ENCODE results near the gene ANKS4B.
"Not testable (repeated sequence)": the region's sequence is repeated elsewhere in the genome, so short reads cannot be mapped to it uniquely, and the experiment has no call there.

The ANKS4B gene, protein sequence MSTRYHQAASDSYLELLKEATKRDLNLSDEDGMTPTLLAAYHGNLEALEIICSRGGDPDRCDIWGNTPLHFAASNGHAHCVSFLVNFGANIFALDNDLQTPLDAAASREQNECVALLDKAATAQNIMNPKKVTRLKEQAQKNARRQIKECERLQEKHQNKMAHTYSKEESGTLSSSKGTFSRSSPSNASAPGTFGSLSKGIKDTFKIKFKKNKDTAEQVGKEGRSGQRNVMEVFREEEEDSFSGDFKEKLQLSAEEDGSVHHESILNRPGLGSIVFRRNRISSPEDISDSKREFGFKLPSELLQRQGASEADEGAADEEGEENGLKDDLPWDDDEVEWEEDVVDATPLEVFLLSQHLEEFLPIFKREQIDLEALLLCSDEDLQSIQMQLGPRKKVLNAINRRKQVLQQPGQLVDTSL

DNA sequence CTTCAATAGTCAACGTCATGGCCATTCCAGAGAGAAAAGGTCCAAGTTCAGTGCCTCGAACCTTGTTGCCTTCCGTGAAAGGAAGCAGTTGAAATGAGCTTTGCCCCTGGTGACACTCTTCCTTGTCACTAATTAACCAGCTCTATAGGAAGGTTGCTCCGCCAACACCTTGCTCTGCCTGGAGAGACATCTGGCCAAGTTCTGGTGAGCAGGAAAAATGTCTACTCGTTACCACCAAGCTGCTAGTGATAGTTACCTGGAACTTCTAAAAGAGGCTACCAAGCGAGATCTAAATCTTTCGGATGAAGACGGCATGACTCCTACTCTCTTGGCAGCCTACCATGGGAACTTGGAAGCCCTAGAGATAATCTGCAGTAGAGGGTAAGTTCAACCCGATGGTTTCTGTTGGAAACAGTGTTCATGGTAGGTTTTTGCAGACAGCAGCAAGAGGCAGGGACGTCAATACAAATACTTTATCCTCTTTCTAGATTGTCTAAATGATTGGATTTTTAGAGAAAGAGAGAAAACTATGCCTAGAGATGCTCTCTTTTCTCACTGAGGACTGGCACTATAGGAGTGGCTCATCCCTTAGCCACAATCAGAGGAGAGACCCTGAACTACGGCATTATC, at the start of gene ANKS4B:
Gene ANKS4B (plus strand): TSS at position 179 of the 630 bp plus-strand sequence. CDS start 39 bp downstream, at position 218.
- DNase-seq, result no peak

DNA sequence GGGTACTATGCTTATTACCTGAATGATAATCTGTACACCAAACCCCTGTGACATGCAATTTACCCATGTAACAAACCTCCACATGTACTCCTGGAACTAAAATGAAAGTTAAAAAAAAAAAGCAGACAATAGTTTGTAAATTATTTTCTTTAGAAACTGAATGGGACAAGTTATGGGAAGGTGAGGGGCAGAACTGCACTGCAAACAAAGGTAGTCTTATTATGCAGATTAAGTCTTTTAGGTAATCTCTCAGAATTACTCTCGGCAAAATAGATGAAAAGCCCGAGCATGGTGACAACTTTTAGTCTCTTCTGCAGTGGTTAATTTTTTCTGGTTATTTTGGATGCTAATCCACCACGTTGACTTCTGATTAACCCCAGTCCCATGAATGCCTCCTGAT, 49.5 kb upstream of the ANKS4B start:
- DNase-seq, result no peak

DNA sequence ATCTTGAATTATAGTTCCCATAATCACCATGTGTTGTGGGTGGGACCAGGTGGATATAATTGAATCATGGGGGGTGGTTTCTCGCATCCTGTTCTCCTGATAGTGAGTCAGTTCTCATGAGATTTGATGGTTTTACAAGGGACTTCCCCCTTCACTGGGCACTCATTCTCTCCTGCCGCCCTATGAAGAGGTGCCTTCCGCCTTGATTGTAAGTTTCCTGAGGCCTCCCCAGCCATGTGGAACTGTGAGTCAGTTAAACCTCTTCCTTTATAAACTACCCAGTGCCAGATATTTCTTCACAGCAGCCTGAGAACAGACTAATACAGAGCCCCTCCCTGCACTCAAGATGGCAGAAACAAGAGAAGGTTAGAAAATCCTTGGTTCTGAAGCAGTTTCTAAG, 48.7 kb upstream of the ANKS4B start:
- no peak for DNase-seq

DNA sequence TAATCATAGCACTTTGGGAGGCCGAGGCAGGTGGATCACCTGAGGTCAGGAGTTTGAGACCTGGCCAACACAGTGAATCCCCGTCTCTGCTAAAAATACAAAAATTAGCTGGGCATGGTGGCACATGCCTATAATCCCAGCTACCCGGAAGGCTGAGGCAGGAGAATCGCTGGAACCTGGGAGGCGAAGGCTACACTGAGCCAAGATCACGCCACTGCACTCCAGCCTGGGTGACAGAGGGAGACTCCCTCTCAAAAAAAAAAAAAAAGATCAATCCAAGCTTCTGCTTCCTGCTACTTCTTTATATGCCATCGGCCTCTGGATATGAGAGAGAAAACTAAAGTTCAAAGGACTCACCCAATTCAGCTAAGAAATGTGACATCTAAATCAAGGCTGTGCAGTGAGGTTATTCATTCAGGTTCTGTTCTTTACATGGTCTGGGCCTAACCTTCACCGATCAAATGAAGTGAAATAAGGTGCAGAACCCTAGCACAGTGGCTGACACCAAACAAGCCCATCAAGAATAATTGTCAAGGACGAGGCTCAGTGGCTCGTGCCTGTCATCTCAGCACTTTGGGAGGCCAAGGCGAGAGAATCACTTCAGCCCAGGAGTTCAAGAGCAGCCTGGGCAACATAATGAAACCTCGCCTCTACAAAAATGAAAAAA, 47.7 kb upstream of the ANKS4B start:
- no peak for DNase-seq

DNA sequence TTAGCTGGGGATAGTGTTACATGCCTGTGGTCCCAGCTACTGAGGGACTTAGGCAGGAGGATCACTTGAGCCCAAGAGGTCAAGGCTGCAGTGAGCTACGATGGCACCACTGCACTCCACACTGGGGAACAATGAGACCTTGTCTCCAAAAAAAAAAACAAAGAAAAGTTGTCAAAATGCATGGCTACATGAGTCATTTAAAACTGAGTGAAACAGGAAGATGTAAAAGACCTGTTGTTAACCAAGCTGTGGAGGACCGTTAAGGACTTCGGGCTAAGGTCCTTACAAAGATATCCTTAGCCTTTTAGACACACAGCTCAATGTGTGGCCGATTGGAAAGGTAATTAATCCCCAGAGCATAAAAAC, 47.2 kb upstream of the ANKS4B start:
- no peak for DNase-seq

DNA sequence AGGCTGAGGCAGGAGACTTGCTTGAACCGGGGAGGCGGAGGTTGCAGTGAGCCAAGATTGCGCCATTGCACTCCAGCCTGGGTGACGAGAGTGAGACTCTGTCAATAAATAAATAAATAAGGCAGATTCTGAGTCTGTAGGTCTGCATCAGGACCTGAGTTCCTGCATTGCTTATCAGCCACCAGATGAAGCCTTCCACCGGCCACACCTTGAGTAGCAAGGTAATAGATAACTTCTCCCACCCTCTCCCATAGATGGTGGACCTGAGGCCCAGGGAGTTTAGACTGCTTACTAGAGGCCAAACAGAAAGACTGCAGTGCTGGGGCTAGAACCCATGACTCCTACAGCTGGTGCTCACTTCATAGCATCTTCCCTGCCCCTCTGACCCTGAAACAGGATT, 44.2 kb upstream of the ANKS4B start:
- DNase-seq, result no peak

DNA sequence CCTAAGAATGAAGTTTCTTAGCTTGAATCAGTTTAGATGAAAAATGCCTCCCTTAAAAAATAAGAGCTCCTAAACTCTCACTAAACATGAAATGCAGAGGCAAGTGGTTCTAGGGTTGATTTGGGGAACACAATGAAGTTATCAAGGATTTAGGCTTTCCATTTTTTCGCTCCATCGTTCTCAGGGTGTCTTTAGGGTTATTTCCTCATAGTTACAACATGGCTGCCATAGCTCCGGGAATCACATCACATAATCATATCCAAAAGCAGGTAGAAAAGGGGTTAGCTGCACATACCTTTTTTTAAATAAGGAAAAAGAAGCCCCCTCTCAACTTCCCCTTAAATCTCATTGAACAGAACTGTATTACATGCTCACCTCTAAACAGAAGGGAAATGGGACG, 43.5 kb upstream of the ANKS4B start:
- DNase-seq, result no peak

DNA sequence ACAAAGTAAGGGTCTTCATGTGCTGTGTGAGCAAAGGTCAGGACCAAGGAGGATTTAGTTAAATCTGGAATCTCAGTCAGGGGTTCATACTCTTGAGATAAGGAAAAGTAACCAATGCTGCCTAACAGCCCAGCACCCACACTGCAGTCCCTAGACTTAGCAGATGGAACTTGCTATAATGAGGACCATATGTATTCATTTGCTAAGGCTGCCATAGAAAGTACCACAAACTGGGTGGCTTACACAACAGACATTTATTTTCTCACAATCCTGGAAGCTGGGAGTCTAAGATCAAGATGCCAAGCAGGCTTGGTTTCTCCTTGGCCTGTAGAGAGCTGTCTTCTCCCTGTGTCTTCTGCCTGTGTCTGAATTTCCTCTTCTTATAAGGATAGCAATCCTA, 42.9 kb upstream of the ANKS4B start:
- no peak for DNase-seq

DNA sequence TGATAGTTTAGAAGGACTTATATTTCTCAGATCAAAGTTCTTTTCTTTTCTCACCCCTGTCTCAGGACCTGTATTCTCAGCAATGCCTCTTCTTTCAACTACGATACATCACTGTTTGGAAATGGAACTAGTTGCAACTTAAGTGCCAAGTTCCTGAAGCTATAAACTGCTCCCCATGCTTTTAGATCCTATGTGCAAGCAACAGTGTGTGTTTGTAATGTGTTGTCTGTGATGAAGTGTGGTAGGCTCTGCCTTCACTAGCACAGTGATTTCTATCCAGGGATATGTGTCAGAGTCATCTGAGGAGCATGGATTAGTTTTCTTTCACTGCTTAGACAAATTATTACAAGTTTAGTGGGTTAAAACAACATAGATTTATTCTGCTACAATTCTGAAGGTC, 40.5 kb upstream of the ANKS4B start:
- DNase-seq, result no peak

DNA sequence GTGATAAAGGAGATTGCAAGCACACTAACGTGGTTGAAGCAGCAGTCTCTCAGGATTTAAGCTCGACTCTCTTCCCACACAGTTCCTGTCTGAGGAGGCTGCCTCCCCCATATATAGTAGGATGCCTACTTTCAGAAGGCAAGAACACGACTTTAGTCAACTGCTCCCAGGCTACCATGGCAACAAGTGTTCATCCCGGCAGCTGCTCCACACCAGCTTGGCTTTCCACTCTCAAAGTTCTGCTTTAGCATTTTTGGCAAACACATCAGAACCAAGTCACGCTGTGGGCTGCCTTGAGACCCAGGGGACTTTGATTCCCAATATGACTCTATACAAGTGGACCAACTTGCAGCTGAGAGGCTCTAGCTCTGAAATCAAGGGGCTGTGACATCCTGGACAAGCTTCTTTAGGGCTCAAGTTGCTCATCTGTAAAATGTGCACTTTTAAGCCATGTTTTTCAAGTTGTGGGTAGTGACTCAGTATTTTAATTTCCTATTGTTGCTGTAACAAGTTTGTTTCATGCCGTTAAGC, 38.7 kb upstream of the ANKS4B start:
- DNase-seq, result no peak

DNA sequence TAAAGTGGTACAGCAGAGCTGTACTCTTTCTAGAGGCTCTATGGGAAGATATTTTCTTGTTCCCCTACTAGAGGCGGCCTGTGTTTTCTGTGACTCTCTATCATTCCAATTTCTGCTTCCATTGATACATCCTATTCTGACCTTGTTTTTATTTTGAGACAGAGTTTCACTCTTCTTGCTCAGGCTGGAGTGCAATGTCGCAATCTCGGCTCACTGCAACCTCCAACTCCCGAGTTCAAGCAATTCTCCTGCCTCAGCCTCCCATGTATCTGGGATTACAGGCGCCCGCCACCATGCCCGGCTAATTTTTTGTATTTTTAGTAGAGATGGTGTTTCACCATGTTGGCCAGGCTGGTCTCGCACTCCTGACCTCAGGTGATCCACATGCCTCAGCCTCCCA, 38.2 kb upstream of the ANKS4B start:
- DNase-seq, result not testable (repeated sequence)

DNA sequence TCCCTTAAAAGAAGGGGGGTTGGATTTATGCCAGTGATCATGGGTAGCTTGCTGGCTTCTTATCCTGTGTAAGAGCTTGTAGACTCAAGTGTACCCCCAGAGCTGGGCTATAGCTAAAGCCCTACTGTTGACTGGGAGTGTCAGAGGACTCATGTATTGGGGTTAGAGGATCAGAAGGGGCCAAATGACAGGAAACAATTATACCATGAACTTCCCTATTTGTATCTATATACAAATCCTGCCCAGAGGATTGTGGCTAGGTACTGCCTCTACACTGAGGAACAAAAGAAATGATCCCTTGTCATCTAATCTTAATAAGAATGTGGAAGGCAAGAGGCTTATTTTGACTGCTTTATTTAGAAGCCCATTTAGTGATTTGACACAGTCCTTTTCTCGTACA, 36.4 kb upstream of the ANKS4B start:
- DNase-seq, result no peak

DNA sequence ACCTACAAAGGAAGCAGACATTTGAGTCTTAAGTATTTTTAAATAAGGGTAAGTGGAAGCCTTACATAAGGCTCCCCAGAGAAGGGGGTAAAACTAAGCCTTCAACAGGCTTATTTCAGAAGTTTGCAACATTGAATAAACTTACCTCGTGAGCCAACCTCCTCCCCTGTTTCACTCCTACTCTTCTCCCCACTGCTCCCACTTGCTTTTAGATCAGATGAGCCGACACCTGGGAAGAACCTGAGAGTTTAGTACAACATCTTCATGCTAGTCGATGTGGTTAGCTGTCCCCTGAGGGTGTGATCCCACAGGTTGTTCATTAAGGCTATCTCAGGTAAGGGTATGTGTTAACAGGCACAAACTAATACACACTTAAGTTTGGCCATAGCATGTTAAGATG, 35.9 kb upstream of the ANKS4B start:
- no peak for DNase-seq

DNA sequence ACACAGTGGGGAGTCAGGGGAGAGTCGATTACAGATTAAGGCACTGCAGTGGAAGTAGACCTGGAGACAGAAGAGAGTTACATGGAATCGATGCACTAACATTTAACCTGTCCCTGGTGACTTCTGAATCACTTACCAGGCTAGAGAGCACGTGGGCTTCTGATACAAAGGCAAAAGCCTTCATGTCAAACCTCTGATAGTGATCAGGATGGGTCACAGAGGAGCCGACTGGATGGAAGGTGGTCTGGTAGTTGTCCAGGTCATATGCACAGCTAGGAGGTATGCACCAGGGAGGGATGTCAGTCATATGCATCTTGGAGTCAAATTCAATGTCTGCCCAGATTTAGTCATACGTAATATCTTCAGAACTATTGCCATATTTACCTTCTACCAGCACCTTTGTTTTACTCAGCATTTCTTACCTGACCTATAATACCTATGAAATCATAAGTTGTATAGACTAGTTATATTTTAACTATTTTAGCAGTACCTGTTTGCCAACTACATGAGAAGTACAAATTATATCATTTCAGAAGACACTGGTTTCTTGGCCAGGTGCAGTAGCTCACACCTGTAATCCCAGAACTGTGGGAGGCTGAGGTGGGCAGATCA, 33.8 kb upstream of the ANKS4B start:
- DNase-seq, result no peak

DNA sequence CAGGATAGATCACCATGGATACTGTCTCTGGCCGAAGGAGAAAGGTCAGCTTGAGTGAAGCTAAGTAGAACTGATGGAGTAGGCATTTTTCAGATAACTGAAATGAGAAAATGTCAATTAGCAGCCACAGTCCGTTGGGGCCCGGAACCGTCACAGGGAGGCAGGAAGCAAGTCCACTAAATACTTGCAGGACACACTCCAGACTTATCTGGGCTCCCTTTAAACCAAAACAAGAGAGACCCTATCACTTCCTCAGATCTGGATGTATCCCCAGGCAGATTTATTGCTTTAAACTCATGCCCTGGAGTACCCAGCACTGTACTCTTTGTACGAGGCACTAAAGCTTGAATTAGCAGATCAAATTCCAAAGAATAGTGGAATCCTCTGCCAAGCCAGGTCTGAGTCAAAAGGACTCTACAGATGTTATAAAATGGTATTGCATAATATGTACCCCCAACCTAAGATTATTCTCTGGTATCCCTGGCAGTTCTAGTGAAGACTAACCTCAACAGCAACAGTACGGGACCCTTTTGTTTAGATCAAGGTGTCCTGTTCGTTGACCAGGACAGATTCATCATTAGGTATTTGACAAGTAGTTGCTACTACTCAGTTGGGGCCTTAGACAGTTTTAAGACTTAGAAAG, 30.2 kb upstream of the ANKS4B start:
- DNase-seq, result no peak

DNA sequence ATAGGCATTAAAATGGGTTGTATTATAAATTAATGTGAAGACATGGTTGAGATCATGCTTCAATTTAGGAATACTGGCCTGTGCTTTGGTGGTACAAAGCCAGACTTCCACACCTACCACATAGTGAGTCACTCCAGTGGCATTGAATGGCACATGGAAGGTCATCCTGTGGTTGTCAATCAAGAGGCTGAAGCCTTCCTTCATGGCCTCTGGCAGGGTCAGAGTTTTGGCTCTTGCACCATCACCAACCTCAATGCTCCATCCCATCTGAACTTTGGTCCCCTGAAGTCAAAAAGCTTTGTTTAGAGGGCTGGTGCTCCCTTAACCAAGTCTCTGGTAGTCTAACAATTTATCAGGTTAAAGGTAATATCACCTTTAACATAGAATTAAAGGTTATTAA, 28.2 kb upstream of the ANKS4B start:
- DNase-seq, result no peak

DNA sequence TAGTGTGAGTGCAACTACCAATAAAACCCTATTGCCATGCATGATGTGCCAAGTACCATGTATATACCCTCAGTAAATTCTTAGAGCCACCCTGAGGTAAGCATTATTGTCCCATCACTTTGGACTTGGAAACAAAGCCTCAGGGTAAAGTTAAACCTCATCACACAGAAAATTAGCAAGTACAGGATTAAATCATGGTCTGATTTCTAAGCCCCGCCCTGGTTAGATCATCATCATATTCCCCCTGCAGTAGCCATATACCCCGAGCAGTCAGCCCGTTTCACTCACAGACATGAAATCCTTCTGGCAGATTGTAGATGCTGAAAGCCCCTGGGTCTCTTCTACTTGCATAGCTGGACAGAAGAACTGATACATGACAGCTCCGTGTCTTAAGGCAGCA, 26.9 kb upstream of the ANKS4B start:
- DNase-seq, result no peak

DNA sequence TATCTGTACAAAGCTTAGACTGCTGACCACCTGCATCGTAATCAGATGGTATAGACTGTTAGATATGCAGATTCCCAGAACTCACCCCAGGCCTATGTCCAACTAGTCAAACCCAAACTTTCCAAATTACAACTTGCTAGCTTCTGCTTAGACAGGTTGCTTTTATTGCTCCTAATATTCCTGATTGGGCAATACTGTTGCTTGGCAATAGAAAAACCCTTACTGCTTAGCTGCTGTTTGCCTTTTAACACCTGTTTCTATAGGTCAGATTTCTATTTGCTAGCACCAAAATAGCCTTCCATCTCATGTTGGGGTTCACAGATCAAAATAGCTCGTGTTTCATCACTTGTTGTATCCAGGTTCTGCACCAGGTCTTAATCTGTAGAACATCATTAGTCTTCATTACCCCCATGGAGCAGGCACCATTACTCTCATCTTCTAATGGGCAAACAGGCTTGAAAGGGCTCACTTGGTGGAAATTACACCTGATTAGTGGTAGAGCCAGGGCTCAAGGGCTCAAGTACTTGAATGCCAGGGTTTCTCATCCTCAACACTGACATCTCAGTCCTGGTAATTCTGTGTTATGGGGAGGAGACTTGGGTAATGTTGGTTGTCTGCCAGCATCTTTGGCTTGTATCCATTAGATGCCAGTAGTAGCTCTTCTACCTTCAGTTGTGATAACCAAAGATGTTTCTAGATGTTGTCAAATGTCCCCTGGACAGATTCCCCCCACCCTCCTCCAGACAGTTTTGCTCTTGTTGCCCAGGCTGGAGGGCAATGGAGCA, 24.9 kb upstream of the ANKS4B start:
- no peak for DNase-seq

DNA sequence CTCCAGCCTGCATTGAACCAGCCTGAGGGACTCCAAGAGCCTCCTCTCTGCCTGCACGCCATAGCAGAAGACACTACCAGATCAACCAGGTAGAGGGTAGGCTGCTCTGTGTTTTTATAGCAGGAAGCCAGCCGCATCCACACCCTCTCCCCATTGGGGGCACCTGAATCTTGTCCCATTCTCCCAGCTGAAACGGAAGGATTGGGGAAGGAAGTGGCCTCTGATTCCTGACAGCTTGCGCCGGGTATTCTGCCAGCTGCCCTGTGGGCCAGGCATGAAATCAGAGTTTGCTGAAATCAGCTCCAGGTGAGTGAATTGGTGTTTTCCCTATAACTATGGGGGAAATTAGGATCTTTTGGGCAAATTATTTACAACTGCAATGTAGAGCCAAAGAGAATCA, 22.0 kb upstream of the ANKS4B start, which contains the start of gene ZP2:
Gene ZP2 (minus strand): TSS at position 89 of the 400 bp plus-strand sequence. CDS start 27 bp downstream, at position 62.
- no peak for DNase-seq

DNA sequence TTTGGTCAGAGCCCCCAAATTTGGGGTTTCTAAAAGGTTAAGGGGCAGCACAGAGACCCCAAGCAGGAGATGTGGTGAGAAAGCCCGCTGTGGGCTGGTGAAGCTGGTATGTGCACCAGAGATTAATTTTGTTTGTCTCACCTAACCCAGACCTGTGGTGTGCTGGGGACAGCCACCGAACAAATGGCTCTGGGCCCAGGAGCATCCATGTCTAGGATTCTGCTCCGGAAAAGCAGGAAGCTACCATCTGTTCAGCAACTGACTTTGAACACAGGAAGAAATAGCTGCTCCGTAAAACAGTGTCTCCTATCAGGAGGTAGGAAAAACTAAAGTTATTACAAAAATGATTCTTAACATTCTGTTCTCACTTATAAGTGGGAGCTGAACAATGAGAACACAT, 19.4 kb upstream of the ANKS4B start:
- DNase-seq, result no peak

DNA sequence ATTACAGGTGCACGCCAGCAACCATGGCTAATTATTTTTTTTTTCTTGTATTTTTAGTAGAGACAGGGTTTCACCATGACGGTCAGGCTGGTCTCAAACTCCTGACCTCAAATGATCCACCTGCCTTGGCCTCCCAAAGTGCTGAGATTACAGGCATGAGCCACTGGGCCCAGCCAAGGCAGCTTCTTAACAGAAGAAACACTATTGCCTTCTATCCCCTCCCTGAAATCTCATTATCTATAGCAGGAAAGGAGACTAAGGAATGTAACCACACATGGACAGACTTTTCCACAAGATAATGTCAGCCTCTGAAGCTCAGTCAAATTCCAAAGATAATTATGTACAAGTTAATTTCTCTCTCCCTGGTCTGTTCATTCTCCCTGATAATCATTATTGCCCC, 16.4 kb upstream of the ANKS4B start:
- DNase-seq, result no peak

DNA sequence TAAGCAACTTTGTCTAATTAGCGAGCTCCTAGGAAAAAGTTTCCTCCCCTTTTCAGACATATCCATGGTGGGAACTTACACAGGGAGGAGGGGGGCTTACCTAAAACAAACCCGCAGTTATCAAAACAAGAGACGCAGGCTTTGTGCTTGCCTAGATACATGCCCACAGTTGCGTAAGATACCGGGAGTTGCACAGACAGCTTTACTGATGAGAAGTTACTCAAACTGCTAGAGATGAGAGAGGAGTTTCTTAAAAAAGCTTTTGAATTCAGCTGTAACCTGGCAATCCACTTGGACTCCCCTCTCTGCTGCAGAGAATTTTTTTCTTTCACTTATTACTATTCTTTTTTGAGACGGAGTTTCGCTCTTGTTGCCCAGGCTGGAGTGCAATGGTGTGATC, 15.3 kb upstream of the ANKS4B start:
- DNase-seq, result no peak
